K562 (cell line): ENCODE results near the gene FOXJ3.

Experiments
- CAMTA2 ChIP-seq: fragments of 250-450 bp; sonication (Bioruptor Pico); conservative IDR thresholded peaks from 2 replicates; pipeline ENCODE4 v1.5.1; 2022
- CBFB ChIP-seq: sonication (generic); formaldehyde crosslinking; IDR thresholded peaks from 2 replicates; pipeline ENCODE4 v1.4.0; 2020; ENCODE audit warnings: mild to moderate bottlenecking, missing genetic modification reagents
- ELF4 ChIP-seq: fragments of 450-650 bp; formaldehyde crosslinking; IDR thresholded peaks from 2 replicates; pipeline ENCODE4 v1.4.0; 2022; ENCODE audit warnings: missing genetic modification characterization
- TF ChIP-seq, protein P1 (sequence below): fragments of 450-650 bp; conservative IDR thresholded peaks from 2 replicates; pipeline ENCODE4 v1.6.1; 2016; ENCODE audit warnings: missing genetic modification characterization, low read depth, mild to moderate bottlenecking, control low read depth, missing compliant biosample characterization

DNA sequence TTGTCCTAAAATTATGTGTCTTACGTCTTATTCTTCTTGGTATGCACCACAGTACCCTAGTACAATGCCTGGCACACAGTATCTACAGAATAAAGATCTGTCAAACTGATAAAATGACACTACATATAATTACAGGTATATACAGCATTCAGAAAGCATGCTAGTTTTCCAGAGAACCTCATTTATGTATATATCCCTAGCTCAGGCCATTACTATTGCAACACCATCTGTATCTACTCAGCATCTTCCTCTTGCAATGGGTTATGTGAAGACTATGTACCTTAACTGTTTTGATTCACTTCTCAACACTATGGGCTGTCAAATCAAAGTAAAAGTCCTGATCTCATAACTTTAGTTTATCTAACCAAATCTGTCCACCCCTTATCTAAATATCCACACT lies 112.0 kb downstream of the FOXJ3 start:
- TF ChIP-seq CBFB (CRISPR knock-in tag) = no peak
- TF ChIP-seq, protein P1, sequence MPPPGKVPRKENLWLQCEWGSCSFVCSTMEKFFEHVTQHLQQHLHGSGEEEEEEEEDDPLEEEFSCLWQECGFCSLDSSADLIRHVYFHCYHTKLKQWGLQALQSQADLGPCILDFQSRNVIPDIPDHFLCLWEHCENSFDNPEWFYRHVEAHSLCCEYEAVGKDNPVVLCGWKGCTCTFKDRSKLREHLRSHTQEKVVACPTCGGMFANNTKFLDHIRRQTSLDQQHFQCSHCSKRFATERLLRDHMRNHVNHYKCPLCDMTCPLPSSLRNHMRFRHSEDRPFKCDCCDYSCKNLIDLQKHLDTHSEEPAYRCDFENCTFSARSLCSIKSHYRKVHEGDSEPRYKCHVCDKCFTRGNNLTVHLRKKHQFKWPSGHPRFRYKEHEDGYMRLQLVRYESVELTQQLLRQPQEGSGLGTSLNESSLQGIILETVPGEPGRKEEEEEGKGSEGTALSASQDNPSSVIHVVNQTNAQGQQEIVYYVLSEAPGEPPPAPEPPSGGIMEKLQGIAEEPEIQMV (tag) = no peak
- TF ChIP-seq ELF4 = no peak
- TF ChIP-seq CAMTA2 = no peak
